Astrocyte (in vitro differentiated cells and primary cell): Measurements from ENCODE around the gene ZNF569. TPM values are rescaled to one million over a fixed set of nuclear protein-coding genes. Genes with fewer than 3 reads are reported as not detected.
"Not testable (repeated sequence)": the region's sequence is repeated elsewhere in the genome, so short reads cannot be mapped to it uniquely, and the experiment has no call there.

Source experiments
- DNase-seq: peaks from one replicate; pipeline ENCODE4 v3.0.0-alpha.2; 2010; ENCODE audit warnings: low read depth
- FAIRE-seq: peaks from 2 replicates; lab custom pipeline; 2011; peaks lifted over from hg19 to GRCh38; lab: Jason Lieb, UNC
- H2AFZ ChIP-seq: 2 replicates; pipeline ENCODE4 v1.6.0; 2012; ENCODE audit warnings: low read depth, low read length, inconsistent platforms
- H3K27ac ChIP-seq: 2 replicates; pipeline ENCODE4 v1.5.1; 2011; ENCODE audit warnings: low read depth, low read length, inconsistent platforms
- H3K27me3 ChIP-seq: 2 replicates; pipeline ENCODE4 v1.6.0; 2011; ENCODE audit warnings: low read length, inconsistent platforms; ENCODE audit not compliant: insufficient read depth
- H3K36me3 ChIP-seq: 2 replicates; pipeline ENCODE4 v1.5.1; 2011; ENCODE audit warnings: low read length, inconsistent platforms; ENCODE audit not compliant: insufficient read depth
- H3K4me1 ChIP-seq: 2 replicates; pipeline ENCODE4 v1.5.1; 2011; ENCODE audit warnings: low read length, inconsistent platforms; ENCODE audit not compliant: insufficient read depth
- H3K4me2 ChIP-seq: 2 replicates; pipeline ENCODE4 v1.6.0; 2012; ENCODE audit warnings: low read length, inconsistent platforms
- H3K4me3 ChIP-seq: 2 replicates; pipeline ENCODE4 v1.5.1; 2011; ENCODE audit warnings: low read depth, mild to moderate bottlenecking, low read length, inconsistent platforms; ENCODE audit not compliant: insufficient read depth
- H3K79me2 ChIP-seq: 2 replicates; pipeline ENCODE4 v1.6.0; 2012; ENCODE audit warnings: mild to moderate bottlenecking, low read length, inconsistent platforms; ENCODE audit not compliant: insufficient read depth
- H3K9ac ChIP-seq: 2 replicates; pipeline ENCODE4 v1.6.0; 2012; ENCODE audit warnings: mild to moderate bottlenecking, low read length, inconsistent platforms
- H3K9me3 ChIP-seq: 2 replicates; pipeline ENCODE4 v1.5.1; 2012; ENCODE audit warnings: low read depth, mild to moderate bottlenecking, low read length, inconsistent platforms; ENCODE audit not compliant: insufficient read depth
- H4K20me1 ChIP-seq: 2 replicates; pipeline ENCODE4 v1.6.0; 2012; ENCODE audit warnings: low read length, inconsistent platforms; ENCODE audit not compliant: insufficient read depth
- H3K27ac Mint-ChIP-seq: one replicate; pipeline ENCODE4 v1.8.0; 2021; ENCODE audit warnings: mild to moderate bottlenecking, mixed read lengths; ENCODE audit not compliant: unreplicated experiment
- H3K27me3 Mint-ChIP-seq: one replicate; pipeline ENCODE4 v1.8.0; 2021; ENCODE audit warnings: low read depth, mixed read lengths; ENCODE audit not compliant: unreplicated experiment
- H3K36me3 Mint-ChIP-seq: one replicate; pipeline ENCODE4 v1.8.0; 2021; ENCODE audit warnings: low read depth, mixed read lengths; ENCODE audit not compliant: unreplicated experiment
- H3K4me1 Mint-ChIP-seq: one replicate; pipeline ENCODE4 v1.8.0; 2021; ENCODE audit warnings: low read depth, mixed read lengths; ENCODE audit not compliant: unreplicated experiment
- H3K4me3 Mint-ChIP-seq: one replicate; pipeline ENCODE4 v1.8.0; 2021; ENCODE audit warnings: mild to moderate bottlenecking, moderate library complexity, mixed read lengths; ENCODE audit not compliant: unreplicated experiment
- H3K9me3 Mint-ChIP-seq: one replicate; pipeline ENCODE4 v1.8.0; 2021; ENCODE audit warnings: mild to moderate bottlenecking, mixed read lengths; ENCODE audit not compliant: unreplicated experiment
- CTCF ChIP-seq: IDR thresholded peaks from 2 replicates; pipeline ENCODE4 v1.5.1; 2011; ENCODE audit warnings: low read depth, mild to moderate bottlenecking, inconsistent platforms, low read length, moderate library complexity; ENCODE audit not compliant: insufficient read depth
- EZH2 ChIP-seq: IDR thresholded peaks from 2 replicates; pipeline ENCODE4 v1.6.1; 2012; ENCODE audit warnings: mild to moderate bottlenecking, low read length, inconsistent platforms; ENCODE audit not compliant: insufficient read depth
- total RNA-seq: library from RNA; stranded (reverse); gene quantifications from 2 replicates; pipeline ENCODE4 v1.2.1, GENCODE V29; 2021

ZNF569 gene
- total RNA-seq, 1 donor from 2014 or later: 7.1 TPM

- TF ChIP-seq CTCF: no peak
- TF ChIP-seq EZH2: no peak
- FAIRE-seq: no peak
Observed at GRCh38 chr19:37401078-37401477, 66.2 kb downstream of the ZNF569 start.

GRCh38 chr19:37391399-37391798, 75.8 kb downstream of the ZNF569 start:
- not testable (repeated sequence) for H3K4me3 ChIP-seq, H3K27me3 ChIP-seq, H3K9ac ChIP-seq, FAIRE-seq, H3K4me1 Mint-ChIP-seq, H4K20me1 ChIP-seq, H3K27me3 Mint-ChIP-seq, H3K27ac ChIP-seq, H3K27ac Mint-ChIP-seq, H2AFZ ChIP-seq, H3K4me1 ChIP-seq, H3K79me2 ChIP-seq, H3K4me2 ChIP-seq, DNase-seq, H3K4me3 Mint-ChIP-seq, H3K36me3 ChIP-seq
- peaks cover 38% of the 10 kb centered on the region for H3K9me3 ChIP-seq
- Mint-ChIP-seq H3K9me3 (peaks cover 60% of the 10 kb centered on the region), H3K36me3 (peaks cover 43% of the 10 kb centered on the region)

More at GRCh38 chr19:37401078-37401477, 66.2 kb downstream of the ZNF569 start:
- Histone ChIP-seq H3K27ac (no peak overlapping the region), H3K4me2 (no peak overlapping the region), H3K4me3 (no peak overlapping the region), H3K4me1 (no peaks in the 10 kb centered on the region), H2AFZ (no peak overlapping the region), H3K36me3 (no peaks in the 10 kb centered on the region), H4K20me1 (no peaks in the 10 kb centered on the region), H3K9ac (no peak overlapping the region), H3K9me3 (peaks cover 25% of the 10 kb centered on the region), H3K79me2 (no peaks in the 10 kb centered on the region), H3K27me3 (no peaks in the 10 kb centered on the region)
- H3K27me3 Mint-ChIP-seq: no peaks in the 10 kb centered on the region
- peaks cover 38% of the 10 kb centered on the region for H3K9me3 Mint-ChIP-seq
- no peak overlapping the region for H3K27ac Mint-ChIP-seq
- DNase-seq: no peak
- H3K36me3 Mint-ChIP-seq: no peaks in the 10 kb centered on the region
- no peaks in the 10 kb centered on the region for H3K4me1 Mint-ChIP-seq
- no peak overlapping the region for H3K4me3 Mint-ChIP-seq

- Mint-ChIP-seq H3K27me3 (no peaks in the 10 kb centered on the region), H3K4me1 (no peaks in the 10 kb centered on the region), H3K9me3 (peaks cover 61% of the 10 kb centered on the region), H3K27ac (no peak overlapping the region), H3K4me3 (no peak overlapping the region), H3K36me3 (peaks cover 56% of the 10 kb centered on the region)
- DNase-seq (no peak), FAIRE-seq (no peak)
- Histone ChIP-seq H3K27me3 (no peaks in the 10 kb centered on the region), H3K4me1 (no peaks in the 10 kb centered on the region), H3K36me3 (peaks cover 14% of the 10 kb centered on the region), H3K27ac (no peak overlapping the region), H2AFZ (no peak overlapping the region), H3K79me2 (no peaks in the 10 kb centered on the region), H3K9me3 (peaks cover 41% of the 10 kb centered on the region), H3K9ac (no peak overlapping the region), H4K20me1 (no peaks in the 10 kb centered on the region), H3K4me3 (no peak overlapping the region), H3K4me2 (no peak overlapping the region)
- TF ChIP-seq EZH2 (no peak), CTCF (no peak)
Observed at GRCh38 chr19:37389234-37389633, 78.0 kb downstream of the ZNF569 start.
